Dermis blood vessel endothelial cell (primary cell): ENCODE results near the gene DCAF4. TPM values are rescaled to one million over a fixed set of nuclear protein-coding genes. Genes with fewer than 3 reads are reported as not detected.

ENCODE experiments used
- DNase-seq: peaks from one replicate; pipeline ENCODE4 v3.0.0; 2010
- total RNA-seq: library from RNA; depleted of rRNA; stranded (reverse); fragments of >200 nt; gene quantifications from 2 replicates; pipeline ENCODE4 v1.2.3, GENCODE V29; 2014

DCAF4 gene
- total RNA-seq, 1 donor from 2014 or later: 6.6 TPM

- DNase-seq: peak; percentile 48
These were observed 31.5 kb upstream of the DCAF4 start for GRCh38 chr14:72894623-72895378.

DNA sequence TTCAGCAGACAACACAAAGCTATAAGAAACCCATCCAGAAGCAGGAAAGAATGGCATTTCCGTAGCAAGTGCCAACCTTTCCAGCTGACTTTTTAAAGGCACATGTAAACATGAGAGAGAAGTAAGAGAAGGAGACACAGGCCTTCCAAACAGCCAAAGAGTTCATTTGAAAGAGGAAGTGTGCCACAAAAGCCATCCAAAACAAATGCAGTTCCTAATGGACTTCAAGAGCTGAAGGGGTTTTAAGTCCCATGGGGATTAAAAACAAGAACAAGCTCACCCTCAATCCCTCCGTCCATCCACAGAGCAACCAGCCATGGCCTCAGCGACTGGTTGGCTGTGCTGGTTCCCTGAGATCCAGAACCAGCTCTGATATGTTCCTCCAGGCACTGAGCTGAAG lies 27.8 kb upstream of the DCAF4 start:
- no peak for DNase-seq

- DNase-seq: no peak
These were observed 24.9 kb upstream of the DCAF4 start for GRCh38 chr14:72901361-72901760.

- no peak for DNase-seq
These were observed 23.3 kb upstream of the DCAF4 start for GRCh38 chr14:72902801-72903530.

DNA sequence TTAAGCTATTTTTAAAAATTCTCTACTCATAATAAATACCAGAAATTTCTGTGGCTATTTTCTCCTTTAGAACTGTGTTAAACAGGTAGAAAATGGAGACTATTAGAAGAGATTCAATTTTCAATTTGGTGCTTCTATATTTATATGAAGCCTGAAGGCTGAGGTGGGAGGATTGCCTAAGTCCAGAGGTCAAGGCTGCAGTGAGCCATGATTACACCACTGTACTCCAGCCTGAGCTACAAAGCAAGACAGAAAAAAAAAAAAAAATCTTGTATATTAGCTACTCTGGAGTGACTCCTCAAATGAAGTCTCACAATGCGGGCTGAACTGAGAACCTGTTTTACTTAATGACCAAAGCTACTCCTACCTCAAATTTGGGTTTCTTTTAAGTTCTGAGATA lies 22.5 kb upstream of the DCAF4 start:
- DNase-seq: no peak

GRCh38 chr14:72904218-72904617 lies 22.0 kb upstream of the DCAF4 start:
- no peak for DNase-seq

DNA sequence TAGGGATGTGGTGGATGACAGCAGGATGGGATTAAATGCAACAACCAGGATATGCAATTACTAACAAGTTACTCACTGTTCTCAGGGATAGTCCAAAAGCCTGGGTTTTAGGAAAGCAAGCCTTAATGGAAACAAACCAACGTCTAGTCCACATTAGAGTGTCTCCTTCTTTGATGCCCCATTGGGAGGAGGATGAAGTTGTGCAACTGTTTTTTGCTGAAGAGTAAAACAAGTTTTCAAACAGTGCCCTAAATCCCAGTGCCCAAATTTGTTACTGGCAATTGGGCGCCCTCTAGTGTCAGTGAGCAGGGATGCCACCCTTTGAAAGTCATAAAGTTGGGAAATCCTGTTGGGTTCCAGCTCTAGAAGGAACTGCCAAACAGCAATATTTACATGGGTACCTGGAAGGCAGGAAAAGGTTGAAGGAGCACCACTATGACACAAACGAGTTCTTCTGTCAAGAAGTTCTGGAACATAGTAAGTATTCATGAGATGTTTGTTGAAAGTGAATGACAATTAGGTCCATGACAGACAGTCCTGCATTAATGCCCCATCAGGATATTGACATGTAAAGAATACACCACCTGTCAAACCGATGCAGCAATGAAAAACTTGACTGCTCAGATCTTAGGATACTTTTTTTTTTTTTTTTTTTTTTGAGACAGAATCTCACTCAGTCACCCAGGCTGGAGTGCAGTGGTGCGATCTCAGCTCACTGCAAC lies 21.3 kb upstream of the DCAF4 start:
- DNase-seq: peak; percentile 81

- DNase-seq: no peak
These were observed 19.9 kb upstream of the DCAF4 start for GRCh38 chr14:72906316-72906715.

DNA sequence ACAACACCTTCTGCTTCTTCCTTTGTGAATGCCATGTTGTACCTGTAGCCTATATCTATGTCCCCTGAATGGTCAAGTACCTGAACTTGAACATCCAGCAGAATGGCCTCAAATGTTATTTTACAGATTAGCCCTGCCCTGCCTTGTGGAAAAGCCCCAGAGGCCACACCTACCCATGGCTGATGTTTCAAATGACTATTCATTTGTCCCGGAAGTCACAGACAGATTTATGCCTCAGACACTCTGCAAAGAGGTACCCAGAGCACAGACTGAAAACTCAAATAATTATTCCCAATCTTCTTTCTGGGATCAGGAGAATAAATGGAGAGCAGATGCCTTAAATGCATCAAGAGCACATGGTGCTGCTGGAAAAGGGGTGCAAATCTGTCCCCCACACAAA lies 19.4 kb upstream of the DCAF4 start:
- no peak for DNase-seq

DNA sequence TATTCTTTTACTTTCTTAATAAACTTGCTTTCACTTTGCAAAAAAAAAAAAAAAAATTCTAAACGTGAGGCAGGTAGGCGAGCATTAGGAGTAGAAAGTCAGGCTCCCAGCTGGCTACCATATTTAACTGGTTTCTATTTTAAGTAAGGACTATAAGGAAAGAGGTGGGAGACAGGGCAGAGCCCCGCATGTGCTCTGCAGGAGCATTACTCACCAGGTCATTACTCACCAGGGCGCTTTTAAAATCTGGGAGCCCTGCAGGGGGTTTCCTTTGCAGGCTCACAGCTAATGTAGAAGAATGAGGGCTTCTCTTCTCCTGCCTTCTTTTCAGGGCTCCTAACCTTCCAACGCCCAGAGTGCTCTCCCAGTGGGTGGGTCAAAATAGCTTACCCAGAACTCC lies 18.4 kb upstream of the DCAF4 start:
- DNase-seq: peak; percentile 39

DNA sequence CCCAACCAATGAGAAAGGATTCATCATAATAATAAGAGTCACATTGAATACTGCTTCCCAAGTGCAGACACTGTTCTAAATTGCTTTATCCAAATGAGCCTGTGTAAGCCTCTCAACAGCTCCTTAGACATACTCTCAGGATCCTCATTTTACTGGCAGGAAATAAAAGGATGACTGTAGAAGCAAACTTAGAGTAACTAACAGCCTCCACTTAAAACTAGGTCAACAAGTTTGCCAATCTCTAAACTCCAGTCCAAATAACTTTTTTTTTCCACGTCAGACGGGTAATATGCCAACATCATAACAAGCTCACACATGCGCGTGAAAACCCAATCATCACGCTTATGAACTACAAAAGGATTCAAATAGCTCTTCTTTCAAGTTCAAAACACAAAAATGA lies 17.1 kb upstream of the DCAF4 start:
- DNase-seq: no peak

GRCh38 chr14:72913809-72914208 lies 12.5 kb upstream of the DCAF4 start:
- no peak for DNase-seq

- DNase-seq: no peak
These were observed 10.1 kb upstream of the DCAF4 start for GRCh38 chr14:72916174-72916573.

DNA sequence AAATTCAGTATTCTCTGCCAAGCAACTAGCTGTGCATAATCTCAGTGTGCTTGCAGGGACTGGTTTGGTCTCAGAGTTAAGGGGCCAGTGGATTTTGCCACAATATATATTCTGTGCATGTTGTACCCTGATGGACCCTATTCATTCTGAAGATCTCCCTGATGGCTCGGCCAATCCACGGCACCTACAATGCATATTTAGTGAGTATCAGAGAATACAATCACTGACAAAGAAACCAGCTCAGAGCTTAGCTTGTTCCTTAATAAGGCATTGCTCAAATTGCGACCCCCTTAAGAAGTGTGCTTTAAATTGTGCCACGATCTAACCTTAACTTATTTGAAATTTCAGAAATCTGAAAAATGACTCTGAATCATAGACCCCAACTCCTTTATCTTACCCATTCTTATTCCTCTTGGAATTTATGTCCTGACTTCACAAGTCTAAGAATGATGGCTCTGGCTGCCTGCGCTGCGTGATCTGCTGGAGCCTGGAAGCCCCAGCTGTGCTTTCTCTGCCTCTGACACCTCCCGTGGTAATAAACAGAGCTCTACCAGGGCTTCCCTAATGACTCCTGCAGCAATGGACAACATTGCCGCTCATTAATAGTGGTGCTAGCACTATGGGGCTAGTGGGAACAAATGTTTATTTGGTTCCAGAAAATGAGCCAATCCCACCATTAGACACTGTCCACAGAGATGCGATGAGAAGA lies 9.0 kb upstream of the DCAF4 start:
- DNase-seq: no peak

- DNase-seq: no peak
These were observed 6.3 kb upstream of the DCAF4 start for GRCh38 chr14:72920008-72920407.

DNA sequence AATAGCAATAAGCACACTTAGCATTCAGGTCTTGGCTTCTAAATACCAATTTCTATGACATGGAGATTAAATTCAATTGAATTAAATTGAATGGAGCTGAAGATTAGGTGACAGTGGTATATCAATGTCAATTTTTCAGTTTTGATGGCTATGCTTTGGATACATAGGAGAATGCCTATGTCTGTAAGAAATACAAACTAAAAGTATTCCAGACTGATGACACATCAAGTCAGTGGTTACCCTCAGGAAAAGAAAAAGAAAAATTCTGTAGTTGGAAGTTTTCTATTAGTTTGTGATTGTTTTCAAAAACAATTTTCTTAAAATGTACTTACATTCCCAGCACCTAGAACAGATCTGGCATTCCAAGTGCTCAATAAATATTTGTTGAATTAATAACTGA lies 4.9 kb upstream of the DCAF4 start:
- DNase-seq: no peak

- DNase-seq: no peak
These were observed 1.9 kb upstream of the DCAF4 start for GRCh38 chr14:72924337-72924736.

DNA sequence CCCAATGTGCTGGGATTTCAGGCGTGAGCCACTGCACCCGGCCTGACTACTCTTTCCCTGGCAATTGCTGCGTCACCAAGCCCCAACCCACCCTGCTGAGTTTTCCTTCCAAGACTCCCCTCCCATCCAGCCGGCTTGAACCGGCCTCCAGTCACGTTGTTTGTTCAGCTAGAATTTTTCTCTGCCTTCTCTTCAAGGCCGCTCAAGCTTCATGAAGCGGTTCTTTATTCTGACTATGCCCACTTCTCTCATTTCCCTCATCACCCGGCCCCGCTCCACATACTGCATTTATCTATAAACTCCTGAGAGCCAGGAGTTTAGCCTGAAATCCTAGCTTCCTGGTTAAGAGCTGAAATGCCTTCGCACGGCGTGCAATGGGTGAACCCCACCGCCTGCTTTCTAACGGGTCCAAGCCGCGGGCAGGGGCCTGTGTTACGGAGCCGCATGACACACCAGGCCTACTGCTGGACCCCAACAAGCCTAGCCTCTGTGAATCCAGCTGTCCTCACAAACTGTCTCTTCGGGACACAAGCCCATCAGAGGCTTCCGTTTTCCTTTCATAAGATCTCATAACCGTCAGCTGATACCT lies 999 bp upstream of the DCAF4 start:
- DNase-seq: no peak

DNA sequence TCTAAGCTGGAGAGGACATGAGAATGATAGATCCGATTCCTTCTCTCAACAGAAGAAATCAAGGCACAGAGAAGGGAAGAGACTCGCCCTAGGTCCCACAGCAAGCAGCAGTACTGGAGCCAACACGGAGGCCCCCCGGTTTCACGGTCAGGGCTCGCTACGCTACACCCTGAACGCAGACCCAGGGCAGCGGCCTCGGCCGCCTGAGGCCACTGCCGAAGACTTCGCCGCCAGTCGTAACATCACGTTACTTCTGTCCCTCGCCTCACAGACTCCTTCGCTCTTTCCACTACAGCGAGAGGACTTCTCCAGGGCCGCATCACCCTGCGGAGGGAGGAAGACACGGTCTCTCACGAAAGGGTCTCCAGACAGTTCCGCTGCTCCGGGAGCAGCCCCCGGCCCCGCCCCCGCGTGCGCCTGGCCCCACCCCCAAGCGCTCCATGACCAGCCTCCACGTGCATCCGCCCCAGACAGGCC lies 411 bp upstream of the DCAF4 start:
- no peak for DNase-seq

GRCh38 chr14:72928872-72929271 lies 2.6 kb downstream of the DCAF4 start:
- no peak for DNase-seq

- DNase-seq: no peak
These were observed 3.2 kb downstream of the DCAF4 start for GRCh38 chr14:72929316-72930080.

- no peak for DNase-seq
These were observed 6.6 kb downstream of the DCAF4 start for GRCh38 chr14:72932893-72933292.
